Measurements from ENCODE around the gene PRPH. TPM values are rescaled to one million over a fixed set of nuclear protein-coding genes. Genes with fewer than 3 reads are reported as not detected.
"Not testable (repeated sequence)": the region's sequence is repeated elsewhere in the genome, so short reads cannot be mapped to it uniquely, and the experiment has no call there.

PRPH gene
- total RNA-seq, 1 donor from 2014 or later = 17.2 TPM

DNA sequence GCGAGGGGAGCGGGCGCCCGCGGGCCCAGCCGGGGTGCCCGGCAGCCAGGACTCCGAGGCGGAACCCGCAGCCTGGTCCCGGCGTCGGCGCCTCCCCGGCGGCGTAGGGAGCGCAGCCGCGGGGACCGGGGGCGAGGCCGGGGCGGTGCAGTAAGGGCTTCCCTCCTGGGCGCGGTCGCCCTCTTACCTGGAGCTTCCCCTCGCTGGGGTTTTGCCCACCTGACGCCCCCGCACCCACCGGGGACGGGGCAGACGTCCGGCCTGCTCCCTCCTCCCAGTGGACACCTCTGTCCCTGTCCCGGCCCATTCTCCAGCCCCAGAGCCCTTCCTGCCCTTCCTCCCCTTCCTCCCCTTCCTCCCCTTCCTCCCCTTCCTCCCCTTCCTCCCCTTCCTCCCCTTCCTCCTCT is 30.5 kb upstream of the PRPH start:
- Histone ChIP-seq H3K4me3 (peak overlapping the region; percentile 75 to 98), H3K36me3 (peaks cover 0 to under 1% of the 10 kb centered on the region in 2 donors), H3K27me3 (no peaks in the 10 kb centered on the region), H3K4me1 (peaks cover 40% of the 10 kb centered on the region), H3K27ac (peak overlapping the region; percentile 96), H3K9me3 (no peaks in the 10 kb centered on the region)
- TF ChIP-seq POLR2A (IDR thresholded peaks at IDR 0.05) (peak in 1 of 2 donors; percentile 29), POLR2AphosphoS5 (IDR thresholded peaks at IDR 0.05; ENCODE audit: insufficient read depth in 1 of 2, low read depth in 1 of 2) (no peak)
- TF ChIP-seq, protein P1, sequence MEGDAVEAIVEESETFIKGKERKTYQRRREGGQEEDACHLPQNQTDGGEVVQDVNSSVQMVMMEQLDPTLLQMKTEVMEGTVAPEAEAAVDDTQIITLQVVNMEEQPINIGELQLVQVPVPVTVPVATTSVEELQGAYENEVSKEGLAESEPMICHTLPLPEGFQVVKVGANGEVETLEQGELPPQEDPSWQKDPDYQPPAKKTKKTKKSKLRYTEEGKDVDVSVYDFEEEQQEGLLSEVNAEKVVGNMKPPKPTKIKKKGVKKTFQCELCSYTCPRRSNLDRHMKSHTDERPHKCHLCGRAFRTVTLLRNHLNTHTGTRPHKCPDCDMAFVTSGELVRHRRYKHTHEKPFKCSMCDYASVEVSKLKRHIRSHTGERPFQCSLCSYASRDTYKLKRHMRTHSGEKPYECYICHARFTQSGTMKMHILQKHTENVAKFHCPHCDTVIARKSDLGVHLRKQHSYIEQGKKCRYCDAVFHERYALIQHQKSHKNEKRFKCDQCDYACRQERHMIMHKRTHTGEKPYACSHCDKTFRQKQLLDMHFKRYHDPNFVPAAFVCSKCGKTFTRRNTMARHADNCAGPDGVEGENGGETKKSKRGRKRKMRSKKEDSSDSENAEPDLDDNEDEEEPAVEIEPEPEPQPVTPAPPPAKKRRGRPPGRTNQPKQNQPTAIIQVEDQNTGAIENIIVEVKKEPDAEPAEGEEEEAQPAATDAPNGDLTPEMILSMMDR (IDR thresholded peaks at IDR 0.05) = no peak
- intact Hi-C loops (cut with DNase I) = no loop called here
- DNase-seq (ENCODE audit: extremely low spot score in 2 of 2) = no peak

DNA sequence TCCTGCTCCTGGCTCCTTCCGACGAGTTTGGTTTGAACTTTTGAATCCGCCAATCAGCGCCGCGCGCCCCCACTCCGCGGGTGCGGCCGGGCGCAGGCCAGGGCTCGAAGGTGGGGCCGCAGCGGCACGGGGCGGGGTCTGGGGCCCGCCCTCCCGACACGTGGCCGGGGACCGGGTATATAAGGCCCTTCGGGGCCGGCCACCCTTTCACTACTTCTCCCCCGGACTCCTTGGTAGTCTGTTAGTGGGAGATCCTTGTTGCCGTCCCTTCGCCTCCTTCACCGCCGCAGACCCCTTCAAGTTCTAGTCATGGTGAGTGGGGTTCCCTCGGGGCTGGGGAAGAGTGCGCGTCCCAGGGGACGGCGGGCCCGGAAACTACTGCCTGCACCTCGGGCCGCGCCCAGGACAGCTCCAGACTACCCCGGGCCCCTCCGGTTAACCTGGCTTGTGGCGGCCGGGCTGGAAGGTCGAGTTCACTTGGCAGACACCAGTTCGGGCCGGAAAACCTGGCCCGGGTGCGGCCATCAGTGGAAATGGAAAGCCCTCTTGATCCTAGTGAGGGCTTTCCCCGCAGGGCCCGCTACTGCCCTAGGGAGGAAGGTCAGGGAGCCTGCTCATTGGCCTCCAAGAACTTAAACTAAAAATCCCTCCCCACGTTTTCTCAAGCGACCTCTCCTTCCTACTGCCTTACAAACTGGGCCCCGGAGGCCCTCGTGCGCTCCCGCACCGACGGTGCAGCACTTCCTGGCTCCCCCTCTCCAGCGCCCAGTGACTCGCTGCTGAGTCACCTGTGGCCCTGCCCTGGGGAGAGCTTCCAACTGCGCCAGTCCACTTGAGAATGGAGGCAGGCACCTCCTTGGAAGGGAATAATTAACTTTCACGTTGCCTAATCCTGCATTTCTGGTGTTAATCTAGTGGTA is 29.8 kb upstream of the PRPH start, which contains the start of gene TUBA1C:
TSS of gene TUBA1C (plus strand) at position 210 of the 920 bp plus-strand sequence. CDS start at position 310, 100 bp downstream.
- Histone ChIP-seq H3K4me3 (peak within 1 kb of the TSS; percentile 75 to 98), H3K4me1 (peaks cover 42% of the 10 kb centered on the region), H3K36me3 (peaks cover 0 to 7% of the 10 kb centered on the region in 2 donors), H3K27me3 (no peaks in the 10 kb centered on the region), H3K9me3 (no peaks in the 10 kb centered on the region), H3K27ac (peak within 1 kb of the TSS; percentile 96)
- DNase-seq (ENCODE audit: extremely low spot score in 2 of 2) = peak in 1 of 2 donors; percentile 98
- intact Hi-C loops (cut with DNase I) = no loop called here
- TF ChIP-seq, protein P1 (IDR thresholded peaks at IDR 0.05) = no peak
- TF ChIP-seq POLR2AphosphoS5 (IDR thresholded peaks at IDR 0.05; ENCODE audit: insufficient read depth in 1 of 2, low read depth in 1 of 2) (peak; percentile 34 to 96), POLR2A (IDR thresholded peaks at IDR 0.05) (peak in 1 of 2 donors; percentile 69)

DNA sequence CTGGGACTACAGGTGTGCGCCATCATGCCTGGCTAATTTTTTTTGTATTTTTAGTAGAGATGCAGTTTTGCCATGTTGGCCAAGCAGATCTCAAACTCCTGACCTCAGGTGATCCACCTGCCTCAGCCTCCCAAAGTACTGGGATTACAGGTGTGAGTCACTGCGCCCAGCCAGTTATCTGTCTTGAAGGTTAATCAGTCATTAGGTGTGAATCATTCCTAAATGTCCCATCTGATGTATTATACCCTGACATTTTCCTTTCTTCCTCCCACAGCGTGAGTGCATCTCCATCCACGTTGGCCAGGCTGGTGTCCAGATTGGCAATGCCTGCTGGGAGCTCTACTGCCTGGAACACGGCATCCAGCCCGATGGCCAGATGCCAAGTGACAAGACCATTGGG is 25.8 kb upstream of the PRPH start:
- peaks cover 35% of the 10 kb centered on the region for H3K4me1 ChIP-seq
- intact Hi-C loops (cut with DNase I); DNase-seq (ENCODE audit: extremely low spot score in 2 of 2); H3K9me3 ChIP-seq; H3K4me3 ChIP-seq; H3K27me3 ChIP-seq: not testable (repeated sequence)
- peaks cover 0 to 43% of the 10 kb centered on the region in 2 donors for H3K36me3 ChIP-seq
- H3K27ac ChIP-seq = peak overlapping the region; percentile 68

DNA sequence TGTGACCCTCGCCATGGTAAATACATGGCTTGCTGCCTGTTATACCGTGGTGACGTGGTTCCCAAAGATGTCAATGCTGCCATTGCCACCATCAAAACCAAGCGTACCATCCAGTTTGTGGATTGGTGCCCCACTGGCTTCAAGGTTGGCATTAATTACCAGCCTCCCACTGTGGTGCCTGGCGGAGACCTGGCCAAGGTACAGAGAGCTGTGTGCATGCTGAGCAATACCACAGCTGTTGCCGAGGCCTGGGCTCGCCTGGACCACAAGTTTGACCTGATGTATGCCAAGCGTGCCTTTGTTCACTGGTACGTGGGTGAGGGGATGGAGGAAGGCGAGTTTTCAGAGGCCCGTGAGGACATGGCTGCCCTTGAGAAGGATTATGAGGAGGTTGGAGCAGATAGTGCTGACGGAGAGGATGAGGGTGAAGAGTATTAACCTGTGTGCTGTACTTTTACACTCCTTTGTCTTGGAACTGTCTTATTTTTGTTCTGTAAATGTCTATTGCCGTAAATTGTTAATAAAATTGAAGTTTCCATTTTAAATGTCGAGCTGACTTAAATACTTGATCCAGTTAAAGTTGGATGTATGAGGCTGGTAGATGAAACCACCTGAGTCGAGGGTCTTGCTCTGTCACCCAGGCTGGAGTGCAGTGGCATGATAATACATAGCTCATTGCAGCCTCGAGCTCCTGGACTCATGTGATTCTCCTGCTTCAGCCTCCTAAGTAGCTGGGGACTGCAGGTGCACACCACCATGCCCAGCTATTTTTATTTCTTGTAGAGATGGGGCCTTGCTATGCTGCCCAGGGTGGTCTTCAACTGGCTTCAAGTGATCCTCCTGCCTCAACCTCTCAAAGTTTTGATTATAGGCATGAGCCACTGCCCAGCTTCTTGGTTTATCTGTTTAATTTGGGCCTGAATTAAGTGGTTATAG is 21.9 kb upstream of the PRPH start:
- no peaks in the 10 kb centered on the region for H3K9me3 ChIP-seq
- DNase-seq (ENCODE audit: extremely low spot score in 2 of 2) = no peak
- H3K4me3 ChIP-seq = no peak overlapping the region
- intact Hi-C loops (cut with DNase I) = no loop called here
- H3K27ac ChIP-seq = no peak overlapping the region
- H3K36me3 ChIP-seq = peaks cover 0 to 43% of the 10 kb centered on the region in 2 donors
- H3K4me1 ChIP-seq = peaks cover 19% of the 10 kb centered on the region
- no peaks in the 10 kb centered on the region for H3K27me3 ChIP-seq
- TF ChIP-seq POLR2A (IDR thresholded peaks at IDR 0.05) (no peak), POLR2AphosphoS5 (IDR thresholded peaks at IDR 0.05; ENCODE audit: insufficient read depth in 1 of 2, low read depth in 1 of 2) (no peak)
- TF ChIP-seq, protein P1 (IDR thresholded peaks at IDR 0.05) = no peak

DNA sequence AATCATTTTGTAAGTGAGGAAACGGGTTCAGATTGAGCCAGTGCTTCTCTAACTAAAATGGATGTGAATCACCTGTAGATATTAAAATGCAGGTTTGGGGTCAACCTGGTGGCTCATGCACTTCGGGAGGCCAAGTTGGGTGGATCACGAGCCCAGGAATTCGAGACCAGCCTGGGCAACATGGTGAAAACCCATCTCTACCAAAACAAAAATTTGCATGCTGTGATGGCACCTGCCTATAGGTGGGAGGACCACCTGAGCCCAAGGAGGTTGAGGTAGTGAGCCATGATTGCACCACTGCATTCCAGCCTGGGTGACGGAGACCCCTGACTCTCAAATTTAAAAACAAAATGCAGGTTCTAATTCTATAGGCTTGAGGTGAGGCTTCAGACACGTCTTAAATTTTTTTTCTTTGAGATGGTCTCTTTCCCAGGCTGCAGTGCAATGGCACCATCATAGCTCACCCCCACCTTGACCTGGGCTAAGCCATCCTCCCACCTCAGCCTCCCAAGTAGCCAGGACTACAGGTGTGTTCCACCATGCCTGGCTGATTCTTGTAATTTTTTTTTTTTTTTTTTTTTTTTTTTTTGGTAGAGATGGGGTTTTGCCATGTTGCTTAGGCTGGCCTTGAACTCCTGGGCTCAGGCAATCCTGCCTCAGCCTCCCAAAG is 21.1 kb upstream of the PRPH start:
- H3K9me3 ChIP-seq = no peaks in the 10 kb centered on the region
- no peak for DNase-seq (ENCODE audit: extremely low spot score in 2 of 2)
- peaks cover 0 to 43% of the 10 kb centered on the region in 2 donors for H3K36me3 ChIP-seq
- peaks cover 11% of the 10 kb centered on the region for H3K4me1 ChIP-seq
- H3K4me3 ChIP-seq = no peak overlapping the region
- intact Hi-C loops (cut with DNase I) = no loop called here
- TF ChIP-seq, protein P1 (IDR thresholded peaks at IDR 0.05) = no peak
- no peak for TF ChIP-seq POLR2A (IDR thresholded peaks at IDR 0.05)
- no peak for TF ChIP-seq POLR2AphosphoS5 (IDR thresholded peaks at IDR 0.05; ENCODE audit: insufficient read depth in 1 of 2, low read depth in 1 of 2)
- no peak overlapping the region for H3K27ac ChIP-seq
- H3K27me3 ChIP-seq = no peaks in the 10 kb centered on the region

All from vagina (tissue), 2 donors.